Measurements from ENCODE around the gene KLK10. TPM values are rescaled to one million over a fixed set of nuclear protein-coding genes. Genes with fewer than 3 reads are reported as not detected.
"Not testable (repeated sequence)": the region's sequence is repeated elsewhere in the genome, so short reads cannot be mapped to it uniquely, and the experiment has no call there.

KLK10 gene
- total RNA-seq, 3 donors from 2014 or later: not detected

GRCh38 chr19:50977626-50978025, 41.9 kb downstream of the KLK10 start:
- H3K36me3 Mint-ChIP-seq (ENCODE audit: insufficient read depth): no peaks in the 10 kb centered on the region
- H3K9me3 Mint-ChIP-seq: no peaks in the 10 kb centered on the region
- ATAC-seq (no peak), DNase-seq (no peak)
- no peak overlapping the region for H3K4me3 Mint-ChIP-seq
- no peaks in the 10 kb centered on the region for H3K4me1 Mint-ChIP-seq (ENCODE audit: low read depth)
- peaks cover 49% of the 10 kb centered on the region for H3K27me3 Mint-ChIP-seq (ENCODE audit: low read depth)

GRCh38 chr19:50975766-50976165, 43.7 kb downstream of the KLK10 start:
- Mint-ChIP-seq H3K4me3 (no peak overlapping the region), H3K9me3 (no peaks in the 10 kb centered on the region), H3K4me1 (ENCODE audit: low read depth) (no peaks in the 10 kb centered on the region), H3K27me3 (ENCODE audit: low read depth) (peaks cover 51% of the 10 kb centered on the region), H3K36me3 (ENCODE audit: insufficient read depth) (no peaks in the 10 kb centered on the region)
- no peak for ATAC-seq
- DNase-seq: no peak

- peaks cover 54% of the 10 kb centered on the region for H3K27me3 Mint-ChIP-seq (ENCODE audit: low read depth)
- H3K36me3 Mint-ChIP-seq (ENCODE audit: insufficient read depth): no peaks in the 10 kb centered on the region
- H3K9me3 Mint-ChIP-seq: no peaks in the 10 kb centered on the region
- no peak overlapping the region for H3K4me3 Mint-ChIP-seq
- ATAC-seq (no peak), DNase-seq (no peak)
- H3K4me1 Mint-ChIP-seq (ENCODE audit: low read depth): no peaks in the 10 kb centered on the region
Observed at GRCh38 chr19:50974702-50975556, 44.6 kb downstream of the KLK10 start.

- Mint-ChIP-seq H3K4me3 (no peak overlapping the region), H3K9me3 (no peaks in the 10 kb centered on the region), H3K36me3 (ENCODE audit: insufficient read depth) (no peaks in the 10 kb centered on the region), H3K4me1 (ENCODE audit: low read depth) (no peaks in the 10 kb centered on the region), H3K27me3 (ENCODE audit: low read depth) (peaks cover 59% of the 10 kb centered on the region)
- ATAC-seq: no peak
- no peak for DNase-seq
Observed at GRCh38 chr19:50972795-50973376, 46.6 kb downstream of the KLK10 start.

DNA sequence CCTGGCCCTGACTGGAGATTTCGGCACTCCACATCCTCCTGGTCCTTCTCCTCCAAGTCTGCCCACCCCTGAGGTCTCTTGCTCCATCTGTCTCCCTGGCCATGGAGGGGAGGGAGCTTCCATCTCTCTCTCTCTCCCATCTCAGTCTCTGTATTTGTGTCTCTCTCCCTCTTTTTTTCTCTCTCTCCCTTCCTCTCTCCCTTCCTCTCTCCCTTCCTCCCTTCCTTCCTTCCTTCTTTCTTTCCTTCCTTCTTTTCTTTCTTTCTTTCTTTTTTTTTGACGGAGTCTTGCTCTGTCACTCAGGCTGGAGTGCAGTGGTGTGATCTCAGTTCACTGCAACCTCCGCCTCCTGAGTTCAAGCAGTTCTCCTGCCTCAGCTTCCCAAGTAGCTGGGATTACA, 49.7 kb downstream of the KLK10 start:
- not testable (repeated sequence) for H3K4me1 Mint-ChIP-seq (ENCODE audit: low read depth); H3K4me3 Mint-ChIP-seq; ATAC-seq; H3K9me3 Mint-ChIP-seq; DNase-seq; H3K36me3 Mint-ChIP-seq (ENCODE audit: insufficient read depth)
- H3K27me3 Mint-ChIP-seq (ENCODE audit: low read depth): peaks cover 46% of the 10 kb centered on the region

- no peak within 1 kb of the TSS for H3K4me3 Mint-ChIP-seq
- H3K4me1 Mint-ChIP-seq (ENCODE audit: low read depth): no peaks in the 10 kb centered on the region
- H3K27me3 Mint-ChIP-seq (ENCODE audit: low read depth): peaks cover 44% of the 10 kb centered on the region
- no peaks in the 10 kb centered on the region for H3K9me3 Mint-ChIP-seq
- no peak for ATAC-seq
- DNase-seq: no peak
- H3K36me3 Mint-ChIP-seq (ENCODE audit: insufficient read depth): no peaks in the 10 kb centered on the region
Observed at GRCh38 chr19:50969413-50969760, 50.1 kb downstream of the KLK10 start, which contains the start of gene KLK6. TSS of gene KLK6 (minus strand) at chr19:50969591. CDS start at chr19:50968104, 1,487 bp downstream.

DNA sequence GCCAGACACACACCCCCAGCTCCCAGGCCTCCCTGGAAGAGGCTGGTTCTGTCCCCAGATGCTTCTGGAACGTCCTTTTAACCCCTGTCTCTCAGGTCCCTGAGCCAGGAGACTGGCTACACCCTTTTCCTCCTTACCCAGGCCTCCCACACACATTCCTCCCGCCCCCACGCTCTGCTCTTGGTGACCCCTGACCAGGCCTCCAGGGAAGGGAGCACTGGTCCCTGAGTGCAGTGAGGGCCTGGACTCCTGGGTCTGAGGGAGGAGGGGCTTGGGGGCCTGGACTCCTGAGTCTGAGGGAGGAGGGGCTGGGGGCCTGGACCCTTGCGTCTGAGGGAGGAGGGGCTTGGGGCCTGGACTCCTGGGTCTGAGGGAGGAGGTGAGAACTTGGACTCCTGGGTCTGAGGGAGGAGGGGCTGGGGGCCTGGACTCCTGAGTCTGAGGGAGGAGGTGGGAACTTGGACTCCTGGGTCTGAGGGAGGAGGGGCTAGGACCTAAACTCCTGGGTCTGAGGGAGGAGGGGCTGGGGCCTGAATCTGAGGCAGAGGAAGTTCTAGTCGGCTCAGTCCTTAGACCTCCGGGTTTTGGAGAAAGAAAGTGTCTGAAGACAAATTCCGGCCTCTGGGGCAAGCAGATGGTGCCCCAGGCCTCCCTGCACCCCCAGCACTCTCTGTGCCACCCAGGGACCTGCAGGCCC, 50.6 kb downstream of the KLK10 start:
- no peak for DNase-seq
- H3K27me3 Mint-ChIP-seq (ENCODE audit: low read depth): peaks cover 43% of the 10 kb centered on the region
- no peaks in the 10 kb centered on the region for H3K9me3 Mint-ChIP-seq
- H3K4me1 Mint-ChIP-seq (ENCODE audit: low read depth): no peaks in the 10 kb centered on the region
- H3K36me3 Mint-ChIP-seq (ENCODE audit: insufficient read depth): no peaks in the 10 kb centered on the region
- H3K4me3 Mint-ChIP-seq: no peak overlapping the region
- no peak for ATAC-seq

GRCh38 chr19:50967929-50968715, 51.4 kb downstream of the KLK10 start:
- ATAC-seq (no peak), DNase-seq (no peak)
- no peaks in the 10 kb centered on the region for H3K4me1 Mint-ChIP-seq (ENCODE audit: low read depth)
- no peaks in the 10 kb centered on the region for H3K36me3 Mint-ChIP-seq (ENCODE audit: insufficient read depth)
- H3K9me3 Mint-ChIP-seq: no peaks in the 10 kb centered on the region
- peaks cover 43% of the 10 kb centered on the region for H3K27me3 Mint-ChIP-seq (ENCODE audit: low read depth)
- no peak overlapping the region for H3K4me3 Mint-ChIP-seq

GRCh38 chr19:50964266-50964665, 55.2 kb downstream of the KLK10 start:
- H3K4me1 Mint-ChIP-seq (ENCODE audit: low read depth): no peaks in the 10 kb centered on the region

DNA sequence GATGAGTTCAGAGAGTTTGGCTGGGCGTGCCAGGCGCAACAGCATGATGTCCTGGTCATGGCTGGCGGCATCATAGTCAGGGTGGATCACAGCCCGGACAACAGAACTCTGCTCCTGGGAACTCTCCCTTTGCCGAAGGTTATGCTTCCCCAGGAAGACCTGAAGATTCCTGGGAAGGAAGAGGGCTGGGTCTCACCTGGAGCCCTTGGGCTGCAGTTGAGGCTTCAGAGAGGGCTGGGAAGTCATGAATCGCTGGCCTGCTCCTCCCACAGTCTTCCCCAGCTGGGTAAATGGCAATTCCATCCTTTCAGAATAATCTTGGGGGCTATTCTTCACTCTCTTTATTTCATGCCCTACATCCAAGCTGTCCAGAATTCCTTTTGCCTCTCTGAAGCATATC, 56.1 kb downstream of the KLK10 start:
- Mint-ChIP-seq H3K9me3 (peaks cover 15% of the 10 kb centered on the region), H3K4me3 (no peak overlapping the region), H3K4me1 (ENCODE audit: low read depth) (no peaks in the 10 kb centered on the region), H3K36me3 (ENCODE audit: insufficient read depth) (no peaks in the 10 kb centered on the region), H3K27me3 (ENCODE audit: low read depth) (peaks cover 28% of the 10 kb centered on the region)
- DNase-seq: no peak
- ATAC-seq: no peak

More at GRCh38 chr19:50964266-50964665, 55.2 kb downstream of the KLK10 start:
- ATAC-seq (no peak), DNase-seq (no peak)
- H3K4me3 Mint-ChIP-seq: no peak overlapping the region
- peaks cover 14% of the 10 kb centered on the region for H3K9me3 Mint-ChIP-seq
- peaks cover 22% of the 10 kb centered on the region for H3K27me3 Mint-ChIP-seq (ENCODE audit: low read depth)
- no peaks in the 10 kb centered on the region for H3K36me3 Mint-ChIP-seq (ENCODE audit: insufficient read depth)

Other genes with a start within 250 kb of the KLK10 start
- gene GPR32, start 249.2 kb downstream of the KLK10 start, total RNA-seq: not detected
- not detected for gene ACP4, start 229.3 kb downstream of the KLK10 start, total RNA-seq
- gene KLK1, start 195.9 kb downstream of the KLK10 start, total RNA-seq: 1 to 10 TPM in 1 of 3 donors, under 1 TPM in 2; 0.58 to 1.1 (median 0.71) TPM
- gene KLK15, start 186.1 kb downstream of the KLK10 start, total RNA-seq: not detected
- not detected for gene KLK3, start 164.8 kb downstream of the KLK10 start, total RNA-seq
- not detected for gene KLK2, start 146.3 kb downstream of the KLK10 start, total RNA-seq
- not detected for gene KLK4, start 108.3 kb downstream of the KLK10 start, total RNA-seq
- not detected for gene KLK5, start 66.7 kb downstream of the KLK10 start, total RNA-seq
- gene KLK6, start 50.1 kb downstream of the KLK10 start, total RNA-seq: not detected
- not detected for gene KLK7, start 35.8 kb downstream of the KLK10 start, total RNA-seq
- not detected for gene KLK8, start 18.1 kb downstream of the KLK10 start, total RNA-seq
- under 1 TPM in 1 of 3 donors, not detected in 2; 0.24 TPM for gene KLK11, start 6.9 kb upstream of the KLK10 start, total RNA-seq
- gene KLK12, start 15.3 kb upstream of the KLK10 start, total RNA-seq: not detected
- not detected for gene KLK13, start 45.4 kb upstream of the KLK10 start, total RNA-seq
- 1 to 10 TPM in 2 of 3 donors, under 1 TPM in 1; 0.79 to 1.4 (median 1.2) TPM for gene KLK14, start 63.2 kb upstream of the KLK10 start, total RNA-seq
- gene CTU1, start 88.7 kb upstream of the KLK10 start, total RNA-seq: 10 to 100 TPM; 24.1 to 29.3 (median 27.7) TPM
- under 1 TPM; 0.22 to 0.43 (median 0.37) TPM for gene SIGLEC9, start 105.2 kb upstream of the KLK10 start, total RNA-seq
- gene SIGLEC7, start 122.6 kb upstream of the KLK10 start, total RNA-seq: under 1 TPM in 1 of 3 donors, not detected in 2; 0.16 TPM
- under 1 TPM; 0.11 to 0.51 (median 0.11) TPM for gene CD33, start 205.4 kb upstream of the KLK10 start, total RNA-seq
- gene SIGLECL1, start 231.4 kb upstream of the KLK10 start, total RNA-seq: not detected

Data from activated T-cell treated with anti-CD3 and anti-CD28 coated beads, Interleukin-2, amount 50 U/mL, for 4 hours (primary cell).